ENCODE results near the gene RBM33. TPM values are rescaled to one million over a fixed set of nuclear protein-coding genes. Genes with fewer than 3 reads are reported as not detected.
A peak's percentile ranks its signal among the peaks of the same experiment; 100 is the strongest.

The RBM33 gene
- total and polyA plus RNA-seq, 2 of the 13 experiments (the other 11 are each of a cell fraction or from before 2014, with no cell fraction given), result 12.4 to 28.9 TPM

DNA sequence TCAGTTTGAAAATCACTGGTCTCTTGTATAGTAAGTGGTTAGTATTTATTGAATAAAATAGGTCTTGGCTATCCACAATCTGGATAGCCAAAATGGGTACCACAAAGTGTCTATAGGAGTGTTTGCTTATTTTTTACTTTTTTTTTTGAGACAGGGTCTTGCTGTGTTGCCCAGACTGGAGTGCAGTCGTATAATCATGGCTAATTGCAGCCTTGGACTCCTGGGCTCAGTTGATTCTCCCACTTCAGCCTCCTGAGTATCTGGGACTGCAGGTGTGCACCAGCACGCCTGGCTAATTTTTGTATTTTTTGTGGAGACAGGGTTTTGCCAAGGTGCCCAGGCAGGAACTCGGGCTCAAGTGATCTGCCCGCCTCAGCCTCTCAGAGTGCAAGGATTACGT lies 2.8 kb downstream of the RBM33 start:
- DNase-seq (ENCODE audit: low spot score), result no peak
- H3K4me1 ChIP-seq (ENCODE audit: insufficient read depth, low read length), result peaks cover 74% of the 10 kb centered on the region
- no peak for ATAC-seq
- no peak for FAIRE-seq
- H4K20me1 ChIP-seq (ENCODE audit: insufficient read depth, low read length), result peaks cover 46% of the 10 kb centered on the region
- ChIA-PET POLR2A (no interaction called here), CTCF (ENCODE audit: low intra/inter-chr PET ratio, low total read pairs) (no interaction called here)
- H3K27me3 ChIP-seq (ENCODE audit: control insufficient read depth in 1 of 2, insufficient read depth in 2 of 2, low read length in 2 of 2), result no peaks in the 10 kb centered on the region; a peak in 1 of 5 replicates
- no peak overlapping the region for H3K4me3 ChIP-seq (replicated peaks in 1 of 3; ENCODE audit: insufficient read depth in 1 of 3, low read depth in 2 of 3, low read length in 3 of 3)
- H2AFZ ChIP-seq (ENCODE audit: low read length), result no peak overlapping the region
- no peak overlapping the region for H3K27ac ChIP-seq (ENCODE audit: extremely low read length, insufficient read depth, low read length)
- WGBS (ENCODE audit: low lambda C conversion rate), result 79% methylated on average over 5 of the region's 5 CpGs
- no peak overlapping the region for H3K9ac ChIP-seq (ENCODE audit: insufficient read depth, low read depth, low read length)
- peaks cover 83% of the 10 kb centered on the region for H3K79me2 ChIP-seq (ENCODE audit: insufficient read depth, low read length)
- intact Hi-C loops (cut with micrococcal nuclease; ENCODE audit: unreplicated experiment), result no loop called here
- TF ChIP-seq ZNF556 (CRISPR knock-in tag; IDR thresholded peaks at IDR 0.05; ENCODE audit: borderline replicate concordance) (no peak), ZNF121 (CRISPR knock-in tag; IDR thresholded peaks at IDR 0.05) (peak; percentile 85), FOXK1 (CRISPR knock-in tag; IDR thresholded peaks at IDR 0.05; ENCODE audit: borderline replicate concordance, low read depth) (no peak), AKAP8 (CRISPR knock-in tag; IDR thresholded peaks at IDR 0.05) (no peak), SIX4 (CRISPR knock-in tag; IDR thresholded peaks at IDR 0.05) (no peak), ZIK1 (CRISPR knock-in tag; IDR thresholded peaks at IDR 0.05; ENCODE audit: borderline replicate concordance, low read depth) (no peak), ZNF724P (CRISPR knock-in tag; IDR thresholded peaks at IDR 0.05; ENCODE audit: borderline replicate concordance) (no peak)
- in situ Hi-C loops (cut with HindIII; ENCODE audit: extremely low pct_ligation_motif_present, low pct_unique_long_range_greater_than_20kb), result no loop called here
- peaks cover 2 to 9% of the 10 kb centered on the region in 2 experiments; a peak in 4 of 5 replicates for H3K36me3 ChIP-seq (replicated peaks in 1 of 2; ENCODE audit: control insufficient read depth in 1 of 2, insufficient read depth in 2 of 2, low read length in 2 of 2)
- H3K9me3 ChIP-seq (ENCODE audit: low read length), result peaks cover 10% of the 10 kb centered on the region; the same call in 1 of the 2 replicates
- no TSS peak for BruUV-seq (replicated peaks)
- H3K4me2 ChIP-seq (ENCODE audit: low read depth, low read length), result peak overlapping the region; percentile 76

- Histone ChIP-seq H3K4me3 (replicated peaks in 1 of 3; ENCODE audit: insufficient read depth in 1 of 3, low read depth in 2 of 3, low read length in 3 of 3) (no peak overlapping the region), H3K36me3 (replicated peaks in 1 of 2; ENCODE audit: control insufficient read depth in 1 of 2, insufficient read depth in 2 of 2, low read length in 2 of 2) (peaks cover 2 to 9% of the 10 kb centered on the region in 2 experiments; a peak in 4 of 5 replicates), H3K4me2 (ENCODE audit: low read depth, low read length) (0 out of 2 replicates have a peak overlapping the region, but pooled peaks have one; percentile 76), H3K27ac (ENCODE audit: extremely low read length, insufficient read depth, low read length) (no peak overlapping the region), H3K27me3 (ENCODE audit: control insufficient read depth in 1 of 2, insufficient read depth in 2 of 2, low read length in 2 of 2) (no peaks in the 10 kb centered on the region; a peak in 1 of 5 replicates), H3K79me2 (ENCODE audit: insufficient read depth, low read length) (peaks cover 88% of the 10 kb centered on the region), H2AFZ (ENCODE audit: low read length) (no peak overlapping the region), H4K20me1 (ENCODE audit: insufficient read depth, low read length) (peaks cover 51% of the 10 kb centered on the region), H3K4me1 (ENCODE audit: insufficient read depth, low read length) (peaks cover 74% of the 10 kb centered on the region), H3K9ac (ENCODE audit: insufficient read depth, low read depth, low read length) (no peak overlapping the region), H3K9me3 (ENCODE audit: low read length) (peaks cover 10% of the 10 kb centered on the region; the same call in 1 of the 2 replicates)
- no peak for DNase-seq (ENCODE audit: low spot score)
- WGBS (ENCODE audit: low lambda C conversion rate), result 97% methylated on average over 2 of the region's 2 CpGs
- POLR2A ChIA-PET, result no interaction called here
- intact Hi-C loops (cut with micrococcal nuclease; ENCODE audit: unreplicated experiment) (no loop called here), in situ Hi-C loops (cut with HindIII; ENCODE audit: extremely low pct_ligation_motif_present, low pct_unique_long_range_greater_than_20kb) (no loop called here)
- BruUV-seq (replicated peaks), result no TSS peak
- FAIRE-seq, result no peak
- CTCF ChIA-PET (ENCODE audit: low intra/inter-chr PET ratio, low total read pairs), result no interaction called here
- ATAC-seq, result no peak
- no peak for TF ChIP-seq IRF2 (CRISPR knock-in tag; IDR thresholded peaks at IDR 0.05)
- TF ChIP-seq, protein P1, sequence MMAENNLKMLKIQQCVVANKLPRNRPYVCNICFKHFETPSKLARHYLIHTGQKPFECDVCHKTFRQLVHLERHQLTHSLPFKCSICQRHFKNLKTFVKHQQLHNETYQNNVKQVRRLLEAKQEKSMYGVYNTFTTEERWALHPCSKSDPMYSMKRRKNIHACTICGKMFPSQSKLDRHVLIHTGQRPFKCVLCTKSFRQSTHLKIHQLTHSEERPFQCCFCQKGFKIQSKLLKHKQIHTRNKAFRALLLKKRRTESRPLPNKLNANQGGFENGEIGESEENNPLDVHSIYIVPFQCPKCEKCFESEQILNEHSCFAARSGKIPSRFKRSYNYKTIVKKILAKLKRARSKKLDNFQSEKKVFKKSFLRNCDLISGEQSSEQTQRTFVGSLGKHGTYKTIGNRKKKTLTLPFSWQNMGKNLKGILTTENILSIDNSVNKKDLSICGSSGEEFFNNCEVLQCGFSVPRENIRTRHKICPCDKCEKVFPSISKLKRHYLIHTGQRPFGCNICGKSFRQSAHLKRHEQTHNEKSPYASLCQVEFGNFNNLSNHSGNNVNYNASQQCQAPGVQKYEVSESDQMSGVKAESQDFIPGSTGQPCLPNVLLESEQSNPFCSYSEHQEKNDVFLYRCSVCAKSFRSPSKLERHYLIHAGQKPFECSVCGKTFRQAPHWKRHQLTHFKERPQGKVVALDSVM (CRISPR knock-in tag; IDR thresholded peaks at IDR 0.05), result no peak
- no peak for TF ChIP-seq ARNTL (CRISPR knock-in tag; IDR thresholded peaks at IDR 0.05)
- no peak for TF ChIP-seq JUN (CRISPR knock-in tag; IDR thresholded peaks at IDR 0.05)
- no peak for TF ChIP-seq ZNF10 (CRISPR knock-in tag; IDR thresholded peaks at IDR 0.05; ENCODE audit: borderline replicate concordance, low read depth)
- TF ChIP-seq, protein P2, sequence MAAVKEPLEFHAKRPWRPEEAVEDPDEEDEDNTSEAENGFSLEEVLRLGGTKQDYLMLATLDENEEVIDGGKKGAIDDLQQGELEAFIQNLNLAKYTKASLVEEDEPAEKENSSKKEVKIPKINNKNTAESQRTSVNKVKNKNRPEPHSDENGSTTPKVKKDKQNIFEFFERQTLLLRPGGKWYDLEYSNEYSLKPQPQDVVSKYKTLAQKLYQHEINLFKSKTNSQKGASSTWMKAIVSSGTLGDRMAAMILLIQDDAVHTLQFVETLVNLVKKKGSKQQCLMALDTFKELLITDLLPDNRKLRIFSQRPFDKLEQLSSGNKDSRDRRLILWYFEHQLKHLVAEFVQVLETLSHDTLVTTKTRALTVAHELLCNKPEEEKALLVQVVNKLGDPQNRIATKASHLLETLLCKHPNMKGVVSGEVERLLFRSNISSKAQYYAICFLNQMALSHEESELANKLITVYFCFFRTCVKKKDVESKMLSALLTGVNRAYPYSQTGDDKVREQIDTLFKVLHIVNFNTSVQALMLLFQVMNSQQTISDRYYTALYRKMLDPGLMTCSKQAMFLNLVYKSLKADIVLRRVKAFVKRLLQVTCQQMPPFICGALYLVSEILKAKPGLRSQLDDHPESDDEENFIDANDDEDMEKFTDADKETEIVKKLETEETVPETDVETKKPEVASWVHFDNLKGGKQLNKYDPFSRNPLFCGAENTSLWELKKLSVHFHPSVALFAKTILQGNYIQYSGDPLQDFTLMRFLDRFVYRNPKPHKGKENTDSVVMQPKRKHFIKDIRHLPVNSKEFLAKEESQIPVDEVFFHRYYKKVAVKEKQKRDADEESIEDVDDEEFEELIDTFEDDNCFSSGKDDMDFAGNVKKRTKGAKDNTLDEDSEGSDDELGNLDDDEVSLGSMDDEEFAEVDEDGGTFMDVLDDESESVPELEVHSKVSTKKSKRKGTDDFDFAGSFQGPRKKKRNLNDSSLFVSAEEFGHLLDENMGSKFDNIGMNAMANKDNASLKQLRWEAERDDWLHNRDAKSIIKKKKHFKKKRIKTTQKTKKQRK (IDR thresholded peaks at IDR 0.05; ENCODE audit: low read length), result no peak
- TF ChIP-seq MAFK (conservative IDR thresholded peaks at IDR 0.05 in 1 of 2, IDR thresholded peaks at IDR 0.05 in 1 of 2; ENCODE audit: low read length in 2 of 2), result no peak
Observed at GRCh38 chr7:155647734-155648133, 3.3 kb downstream of the RBM33 start.
